ENCODE measurements around the gene ZNF224. TPM values are rescaled to one million over a fixed set of nuclear protein-coding genes. Genes with fewer than 3 reads are reported as not detected.

Gene ZNF224
- total RNA-seq, 1 donor from 2014 or later = 11.8 TPM

DNA sequence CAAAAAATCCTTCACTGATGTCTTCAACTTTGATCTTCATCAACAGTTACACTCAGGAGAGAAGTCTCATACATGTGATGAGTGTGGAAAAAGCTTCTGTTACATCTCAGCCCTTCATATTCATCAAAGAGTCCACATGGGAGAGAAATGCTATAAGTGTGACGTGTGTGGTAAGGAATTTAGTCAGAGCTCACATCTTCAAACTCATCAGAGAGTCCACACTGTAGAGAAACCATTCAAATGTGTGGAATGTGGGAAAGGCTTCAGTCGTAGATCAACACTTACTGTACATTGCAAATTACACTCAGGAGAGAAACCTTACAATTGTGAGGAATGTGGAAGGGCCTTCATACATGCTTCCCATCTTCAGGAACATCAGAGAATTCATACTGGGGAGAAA is 62.3 kb downstream of the ZNF224 start:
- Histone ChIP-seq H3K36me3 (peaks cover 6 to 73% of the 10 kb centered on the region in 2 donors), H3K27ac (no peak overlapping the region), H3K4me1 (no peaks in the 10 kb centered on the region), H3K27me3 (no peaks in the 10 kb centered on the region), H3K4me3 (no peak overlapping the region), H3K9me3 (peaks cover 48% of the 10 kb centered on the region)
- TF ChIP-seq, protein P1, sequence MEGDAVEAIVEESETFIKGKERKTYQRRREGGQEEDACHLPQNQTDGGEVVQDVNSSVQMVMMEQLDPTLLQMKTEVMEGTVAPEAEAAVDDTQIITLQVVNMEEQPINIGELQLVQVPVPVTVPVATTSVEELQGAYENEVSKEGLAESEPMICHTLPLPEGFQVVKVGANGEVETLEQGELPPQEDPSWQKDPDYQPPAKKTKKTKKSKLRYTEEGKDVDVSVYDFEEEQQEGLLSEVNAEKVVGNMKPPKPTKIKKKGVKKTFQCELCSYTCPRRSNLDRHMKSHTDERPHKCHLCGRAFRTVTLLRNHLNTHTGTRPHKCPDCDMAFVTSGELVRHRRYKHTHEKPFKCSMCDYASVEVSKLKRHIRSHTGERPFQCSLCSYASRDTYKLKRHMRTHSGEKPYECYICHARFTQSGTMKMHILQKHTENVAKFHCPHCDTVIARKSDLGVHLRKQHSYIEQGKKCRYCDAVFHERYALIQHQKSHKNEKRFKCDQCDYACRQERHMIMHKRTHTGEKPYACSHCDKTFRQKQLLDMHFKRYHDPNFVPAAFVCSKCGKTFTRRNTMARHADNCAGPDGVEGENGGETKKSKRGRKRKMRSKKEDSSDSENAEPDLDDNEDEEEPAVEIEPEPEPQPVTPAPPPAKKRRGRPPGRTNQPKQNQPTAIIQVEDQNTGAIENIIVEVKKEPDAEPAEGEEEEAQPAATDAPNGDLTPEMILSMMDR (IDR thresholded peaks at IDR 0.05) = no peak
- TF ChIP-seq POLR2AphosphoS5 (IDR thresholded peaks at IDR 0.05; ENCODE audit: insufficient read depth in 1 of 2, low read depth in 1 of 2) = no peak
- TF ChIP-seq POLR2A (IDR thresholded peaks at IDR 0.05) = no peak
- intact Hi-C loops (cut with DNase I) = no loop called here
- no peak for DNase-seq (ENCODE audit: extremely low spot score in 2 of 2)

Small RNA genes lying within 50 kb of the gene (small RNA-seq; reads per million reads assigned to genes)
- not detected for gene RNU6-902P

Other genes starting within 250 kb of the ZNF224 start
- 0.49 TPM for gene ZNF404, start 210.4 kb upstream of the ZNF224 start, total RNA-seq
- 8.8 TPM for gene ZNF45, start 159.1 kb upstream of the ZNF224 start, total RNA-seq
- 2.7 TPM for gene ZNF221, start 143.1 kb upstream of the ZNF224 start, total RNA-seq
- 8.3 TPM for gene ZNF155, start 110.2 kb upstream of the ZNF224 start, total RNA-seq
- 2.0 TPM for gene ZNF230, start 91.4 kb upstream of the ZNF224 start, total RNA-seq
- 1.7 TPM for gene ZNF222, start 69.0 kb upstream of the ZNF224 start, total RNA-seq
- 17.7 TPM for gene ZNF223, start 42.3 kb upstream of the ZNF224 start, total RNA-seq
- 2.2 TPM for gene ZNF284, start 22.2 kb upstream of the ZNF224 start, total RNA-seq
- 3.7 TPM for gene ZNF225, start 19.0 kb downstream of the ZNF224 start, total RNA-seq
- 11.3 TPM for gene ZNF234, start 47.2 kb downstream of the ZNF224 start, total RNA-seq
- 11.8 TPM for gene ZNF226, start 70.7 kb downstream of the ZNF224 start, total RNA-seq
- 14.2 TPM for gene ZNF227, start 118.2 kb downstream of the ZNF224 start, total RNA-seq
- gene ZNF233, start 165.5 kb downstream of the ZNF224 start, total RNA-seq = not detected
- 5.9 TPM for gene ZNF235, start 210.7 kb downstream of the ZNF224 start, total RNA-seq

All from vagina (tissue), 2 donors.